CD8-positive, alpha-beta memory T cell (primary cell): ENCODE measurements around the gene CD2AP. TPM values are rescaled to one million over a fixed set of nuclear protein-coding genes. Genes with fewer than 3 reads are reported as not detected.

Source experiments
- CTCF ChIA-PET: fragments of 350-600 bp; sonication (Branson Sonifier 250); formaldehyde crosslinking; loops from one replicate; lab custom pipeline; 2021; ENCODE audit warnings: antibody characterized with exemption; lab: Charles Lee
- POLR2A ChIA-PET: fragments of 350-600 bp; sonication (Branson Sonifier 250); formaldehyde crosslinking; loops from one replicate; lab custom pipeline; 2021; ENCODE audit warnings: antibody characterized with exemption; lab: Charles Lee
- DNase-seq, 5 donors: peaks; one replicate each; pipeline versions ENCODE4 v3.0.0 to v3.0.0-alpha.2; 2020 to 2022; ENCODE audit warnings: mixed read lengths in 1 of 5
- H3K27ac ChIP-seq: one replicate; pipeline ENCODE4 v1.7.0; 2013; ENCODE audit warnings: low read depth, mild to moderate bottlenecking, low read length, moderate library complexity
- H3K27me3 ChIP-seq: 2 replicates; pipeline ENCODE4 v1.7.0; 2013; ENCODE audit warnings: low read length, mild to moderate bottlenecking; ENCODE audit not compliant: insufficient read depth, poor library complexity, severe bottlenecking
- H3K36me3 ChIP-seq: 2 replicates; pipeline ENCODE4 v1.7.0; 2013; ENCODE audit warnings: mild to moderate bottlenecking, low read length, moderate library complexity; ENCODE audit not compliant: insufficient read depth
- H3K4me1 ChIP-seq: 2 replicates; pipeline ENCODE4 v1.7.0; 2013; ENCODE audit warnings: mild to moderate bottlenecking, low read length, moderate library complexity; ENCODE audit not compliant: insufficient read depth
- H3K4me3 ChIP-seq: 2 replicates; pipeline ENCODE4 v1.7.0; 2013; ENCODE audit warnings: mild to moderate bottlenecking, low read length
- H3K9me3 ChIP-seq: 2 replicates; pipeline ENCODE4 v1.7.0; 2013; ENCODE audit warnings: mild to moderate bottlenecking, low read length
- H3K27ac Mint-ChIP-seq, 8 donors: one replicate each; pipeline ENCODE4 v1.8.0; 2020 to 2021; ENCODE audit warnings: mixed read lengths in 8 of 8, mild to moderate bottlenecking in 6 of 8, inconsistent platforms in 3 of 8, moderate library complexity in 3 of 8
- H3K27me3 Mint-ChIP-seq, 2 donors: one replicate each; pipeline ENCODE4 v1.8.0; 2020 to 2021; ENCODE audit warnings: mixed read lengths in 2 of 2, mild to moderate bottlenecking in 1 of 2, moderate library complexity in 1 of 2
- H3K36me3 Mint-ChIP-seq, 3 donors: one replicate each; pipeline ENCODE4 v1.8.0; 2020 to 2021; ENCODE audit warnings: mixed read lengths in 3 of 3, inconsistent platforms in 1 of 3, mild to moderate bottlenecking in 1 of 3
- H3K4me1 Mint-ChIP-seq, 3 donors: one replicate each; pipeline ENCODE4 v1.8.0; 2020 to 2021; ENCODE audit warnings: mixed read lengths in 3 of 3, inconsistent platforms in 1 of 3, mild to moderate bottlenecking in 1 of 3
- H3K4me3 Mint-ChIP-seq, 7 donors: one replicate each; pipeline ENCODE4 v1.8.0; 2020 to 2021; ENCODE audit warnings: mixed read lengths in 7 of 7, mild to moderate bottlenecking in 6 of 7, moderate library complexity in 4 of 7, inconsistent platforms in 2 of 7
- H3K9me3 Mint-ChIP-seq, 5 donors: one replicate each; pipeline ENCODE4 v1.8.0; 2020 to 2022; ENCODE audit warnings: mixed read lengths in 5 of 5, mild to moderate bottlenecking in 3 of 5, moderate library complexity in 2 of 5, inconsistent platforms in 1 of 5
- polyA plus RNA-seq: library from polyadenylated mRNA; unstranded; fragments of 300-500 nt; fragmentation: Illumina TruSeq; gene quantifications from one replicate; pipeline ENCODE4 v1.2.3, GENCODE V29; 2021
- total RNA-seq, 2 experiments: library from RNA; stranded (reverse); gene quantifications; one replicate each; pipeline ENCODE4 v1.2.3, GENCODE V29; 2021

CD2AP gene
- total and polyA plus RNA-seq, 3 experiments from 2014 or later, result 9.3 to 30.7 (median 28.8) TPM

- H3K27me3 Mint-ChIP-seq, result no peaks in the 10 kb centered on the region
- Histone ChIP-seq H3K9me3 (no peaks in the 10 kb centered on the region), H3K36me3 (peaks cover 14% of the 10 kb centered on the region), H3K27me3 (no peaks in the 10 kb centered on the region), H3K4me3 (no peak overlapping the region), H3K4me1 (no peaks in the 10 kb centered on the region), H3K27ac (no peak overlapping the region)
- no peaks in the 10 kb centered on the region for H3K9me3 Mint-ChIP-seq
- POLR2A ChIA-PET, result no interaction called here
- peaks cover under 1 to 11% (median 9%) of the 10 kb centered on the region in 3 donors for H3K4me1 Mint-ChIP-seq
- no peak for DNase-seq
- H3K4me3 Mint-ChIP-seq, result no peak overlapping the region
- peaks cover 12 to 74% (median 37%) of the 10 kb centered on the region in 3 donors for H3K36me3 Mint-ChIP-seq
- peak overlapping the region in 1 of 8 donors; percentile 48 for H3K27ac Mint-ChIP-seq
- CTCF ChIA-PET, result interaction anchor here (0.8 to 1.0 kb wide), 2 partner anchors 39 to 179 kb away, joined by 3 to 4 read pairs; no protein-coding TSS in a partner anchor
These were observed 114.7 kb downstream of the CD2AP start for GRCh38 chr6:47592131-47592840.

GRCh38 chr6:47593979-47594378 is 116.4 kb downstream of the CD2AP start:
- peaks cover 14% of the 10 kb centered on the region for H3K36me3 ChIP-seq
- no peaks in the 10 kb centered on the region for H3K4me1 ChIP-seq
- no peaks in the 10 kb centered on the region for H3K9me3 ChIP-seq
- CTCF ChIA-PET, result no interaction called here
- Mint-ChIP-seq H3K9me3 (no peaks in the 10 kb centered on the region), H3K36me3 (peaks cover 21 to 70% (median 44%) of the 10 kb centered on the region in 3 donors), H3K27me3 (no peaks in the 10 kb centered on the region), H3K4me3 (no peak overlapping the region), H3K27ac (no peak overlapping the region), H3K4me1 (peaks cover 4 to 13% (median 9%) of the 10 kb centered on the region in 3 donors)
- POLR2A ChIA-PET, result no interaction called here
- no peak overlapping the region for H3K27ac ChIP-seq
- H3K4me3 ChIP-seq, result no peak overlapping the region
- DNase-seq, result no peak
- H3K27me3 ChIP-seq, result no peaks in the 10 kb centered on the region

GRCh38 chr6:47595785-47596184 is 118.2 kb downstream of the CD2AP start:
- peaks cover 19 to 67% (median 37%) of the 10 kb centered on the region in 3 donors for H3K36me3 Mint-ChIP-seq
- H3K27me3 Mint-ChIP-seq, result no peaks in the 10 kb centered on the region
- Histone ChIP-seq H3K27ac (no peak overlapping the region), H3K4me3 (no peak overlapping the region), H3K27me3 (no peaks in the 10 kb centered on the region), H3K4me1 (no peaks in the 10 kb centered on the region), H3K36me3 (peaks cover 11% of the 10 kb centered on the region), H3K9me3 (no peaks in the 10 kb centered on the region)
- no peaks in the 10 kb centered on the region for H3K9me3 Mint-ChIP-seq
- H3K4me1 Mint-ChIP-seq, result peaks cover 4 to 13% (median 12%) of the 10 kb centered on the region in 3 donors
- DNase-seq, result no peak
- ChIA-PET CTCF (interaction anchor here (1.0 kb wide), 1 partner anchor 35 kb away, joined by 3 read pairs; no protein-coding TSS in a partner anchor), POLR2A (no interaction called here)
- no peak overlapping the region for H3K4me3 Mint-ChIP-seq
- peak overlapping the region in 1 of 8 donors; percentile 23 for H3K27ac Mint-ChIP-seq

- Histone ChIP-seq H3K27ac (no peak overlapping the region), H3K4me1 (no peaks in the 10 kb centered on the region), H3K9me3 (no peaks in the 10 kb centered on the region), H3K4me3 (no peak overlapping the region), H3K27me3 (no peaks in the 10 kb centered on the region), H3K36me3 (peaks cover 11% of the 10 kb centered on the region)
- Mint-ChIP-seq H3K4me3 (no peak overlapping the region), H3K27ac (peak overlapping the region in 1 of 8 donors; percentile 43), H3K4me1 (peaks cover 3 to 7% (median 4%) of the 10 kb centered on the region in 3 donors), H3K27me3 (no peaks in the 10 kb centered on the region), H3K36me3 (peaks cover 19 to 62% (median 30%) of the 10 kb centered on the region in 3 donors), H3K9me3 (no peaks in the 10 kb centered on the region)
- ChIA-PET POLR2A (no interaction called here), CTCF (no interaction called here)
- no peak for DNase-seq
These were observed 120.8 kb downstream of the CD2AP start for GRCh38 chr6:47598367-47598766.

- ChIA-PET POLR2A (no interaction called here), CTCF (no interaction called here)
- no peak for DNase-seq
- Mint-ChIP-seq H3K4me1 (peaks cover 3 to 7% (median 4%) of the 10 kb centered on the region in 3 donors), H3K27me3 (no peaks in the 10 kb centered on the region), H3K27ac (peak overlapping the region in 1 of 8 donors; percentile 1), H3K4me3 (no peak overlapping the region), H3K36me3 (peaks cover 19 to 58% (median 26%) of the 10 kb centered on the region in 3 donors), H3K9me3 (no peaks in the 10 kb centered on the region)
- Histone ChIP-seq H3K4me1 (no peaks in the 10 kb centered on the region), H3K27ac (no peak overlapping the region), H3K4me3 (no peak overlapping the region), H3K9me3 (no peaks in the 10 kb centered on the region), H3K36me3 (peaks cover 11% of the 10 kb centered on the region), H3K27me3 (no peaks in the 10 kb centered on the region)
These were observed 121.9 kb downstream of the CD2AP start for GRCh38 chr6:47599512-47599911.

- Histone ChIP-seq H3K36me3 (no peaks in the 10 kb centered on the region), H3K4me1 (no peaks in the 10 kb centered on the region), H3K4me3 (no peak overlapping the region), H3K27ac (no peak overlapping the region), H3K9me3 (no peaks in the 10 kb centered on the region), H3K27me3 (no peaks in the 10 kb centered on the region)
- Mint-ChIP-seq H3K36me3 (peaks cover 14 to 54% (median 22%) of the 10 kb centered on the region in 3 donors), H3K4me3 (no peak overlapping the region), H3K27ac (no peak overlapping the region), H3K9me3 (no peaks in the 10 kb centered on the region), H3K4me1 (peaks cover 2 to 7% (median 3%) of the 10 kb centered on the region in 3 donors), H3K27me3 (no peaks in the 10 kb centered on the region)
- ChIA-PET CTCF (no interaction called here), POLR2A (no interaction called here)
- DNase-seq, result no peak
These were observed 125.6 kb downstream of the CD2AP start for GRCh38 chr6:47603227-47603626.

- Mint-ChIP-seq H3K4me1 (peaks cover 0 to 7% (median 3%) of the 10 kb centered on the region in 3 donors), H3K27ac (no peak overlapping the region), H3K4me3 (no peak overlapping the region), H3K9me3 (no peaks in the 10 kb centered on the region), H3K27me3 (no peaks in the 10 kb centered on the region), H3K36me3 (peaks cover 12 to 56% (median 20%) of the 10 kb centered on the region in 3 donors)
- DNase-seq, result no peak
- Histone ChIP-seq H3K4me1 (no peaks in the 10 kb centered on the region), H3K4me3 (no peak overlapping the region), H3K27ac (no peak overlapping the region), H3K36me3 (peaks cover 4% of the 10 kb centered on the region), H3K27me3 (no peaks in the 10 kb centered on the region), H3K9me3 (no peaks in the 10 kb centered on the region)
- ChIA-PET POLR2A (no interaction called here), CTCF (no interaction called here)
These were observed 126.4 kb downstream of the CD2AP start for GRCh38 chr6:47603995-47604394.

- CTCF ChIA-PET, result interaction anchor here (0.6 to 1.2 kb wide), 2 partner anchors 9 to 10 kb away, joined by 3 read pairs; no protein-coding TSS in a partner anchor
- Mint-ChIP-seq H3K27me3 (no peaks in the 10 kb centered on the region), H3K36me3 (peaks cover 22 to 60% (median 36%) of the 10 kb centered on the region in 3 donors), H3K4me1 (peaks cover 0 to 7% (median 6%) of the 10 kb centered on the region in 3 donors), H3K27ac (no peak overlapping the region), H3K4me3 (no peak overlapping the region), H3K9me3 (no peaks in the 10 kb centered on the region)
- Histone ChIP-seq H3K4me3 (no peak overlapping the region), H3K27me3 (no peaks in the 10 kb centered on the region), H3K4me1 (no peaks in the 10 kb centered on the region), H3K36me3 (no peaks in the 10 kb centered on the region), H3K9me3 (no peaks in the 10 kb centered on the region), H3K27ac (no peak overlapping the region)
- POLR2A ChIA-PET, result no interaction called here
- no peak for DNase-seq
These were observed 144.4 kb downstream of the CD2AP start for GRCh38 chr6:47621838-47622449.
